ENCODE measurements around the gene TRPM5. TPM values are rescaled to one million over a fixed set of nuclear protein-coding genes. Genes with fewer than 3 reads are reported as not detected.

The TRPM5 gene
- total and polyA plus RNA-seq, 2 of the 8 experiments (the other 6 are each of a cell fraction or from before 2014, with no cell fraction given) = 0.02 TPM; not detected in 1

DNA sequence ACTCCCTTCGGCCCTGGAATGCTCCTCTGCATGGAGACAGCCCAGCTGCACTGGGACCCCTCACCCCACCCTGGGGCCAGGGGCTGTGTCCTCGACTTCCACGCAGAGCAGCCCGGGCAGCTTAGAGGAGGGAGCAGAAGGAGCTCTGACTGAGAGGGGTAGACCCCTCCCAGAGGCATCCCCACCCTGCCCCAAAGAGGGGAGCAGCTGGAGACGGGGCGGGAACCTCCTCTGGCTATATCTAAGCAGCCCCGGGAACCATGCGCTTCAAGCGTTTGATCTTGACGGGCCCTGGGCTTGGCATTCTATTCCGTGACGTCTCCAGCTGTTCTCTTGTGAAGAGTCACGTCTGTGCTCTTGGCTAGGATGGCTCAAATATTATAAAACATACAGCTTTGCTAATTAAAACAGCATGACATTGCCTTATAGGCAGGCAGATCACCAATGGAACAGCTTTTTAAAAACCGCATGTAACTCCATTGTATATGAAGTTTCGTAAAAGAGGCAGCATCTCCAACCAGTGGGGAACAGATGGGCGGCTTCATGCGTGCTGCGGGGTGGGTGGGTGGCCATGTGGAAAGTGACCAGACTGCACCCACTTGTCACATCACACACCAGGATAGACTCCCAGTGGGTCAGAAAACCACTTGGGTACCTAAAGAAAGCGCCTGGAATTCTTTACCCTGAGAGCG is 8.2 kb upstream of the TRPM5 start:
- Histone ChIP-seq H3K4me2 (ENCODE audit: insufficient read depth in 1 of 2, low read depth in 2 of 2, low read length in 2 of 2) (no peak overlapping the region), H2BK12ac (ENCODE audit: low read depth, low read length) (no peak overlapping the region), H3K4me1 (replicated peaks in 1 of 4; ENCODE audit: control insufficient read depth in 3 of 4, insufficient read depth in 4 of 4, low read length in 3 of 4) (no peaks in the 10 kb centered on the region), H3K79me1 (ENCODE audit: low read depth, low read length) (no peaks in the 10 kb centered on the region), H4K91ac (replicated peaks; ENCODE audit: insufficient read length, low read length) (no peak overlapping the region), H3K4me3 (ENCODE audit: extremely low read depth in 1 of 4, insufficient read depth in 2 of 4, low read depth in 3 of 4, low read length in 4 of 4) (no peak overlapping the region), H2BK20ac (ENCODE audit: low read length) (no peak overlapping the region), H3K9ac (replicated peaks in 1 of 4; ENCODE audit: extremely low read depth in 1 of 4, low read depth in 3 of 4, low read length in 3 of 4) (no peak overlapping the region), H2AK5ac (ENCODE audit: low read depth, low read length) (no peak overlapping the region), H3K36me3 (ENCODE audit: control insufficient read depth in 2 of 4, insufficient read depth in 4 of 4, low read length in 3 of 4) (no peaks in the 10 kb centered on the region), H2BK120ac (replicated peaks; ENCODE audit: low read depth, low read length) (no peak overlapping the region), H4K20me1 (replicated peaks in 1 of 2; ENCODE audit: control insufficient read depth in 1 of 2, insufficient read depth in 2 of 2, low read length in 2 of 2) (peaks cover 0 to 5% of the 10 kb centered on the region in 2 experiments), H3K4ac (replicated peaks; ENCODE audit: insufficient read length, low read depth, low read length) (no peak overlapping the region), H3K14ac (ENCODE audit: insufficient read length) (no peak overlapping the region), H2BK5ac (ENCODE audit: low read depth, low read length) (no peak overlapping the region), H3K79me2 (ENCODE audit: control insufficient read depth in 1 of 2, insufficient read depth in 2 of 2, low read length in 2 of 2) (no peaks in the 10 kb centered on the region), H3K18ac (ENCODE audit: extremely low read depth, low read length) (no peak overlapping the region), H3K9me3 (ENCODE audit: insufficient read depth in 2 of 2, low read depth in 1 of 2, low read length in 1 of 2) (no peaks in the 10 kb centered on the region), H3K27ac (ENCODE audit: low read depth, low read length) (no peak overlapping the region), H3K27me3 (replicated peaks in 1 of 4; ENCODE audit: control insufficient read depth in 3 of 4, extremely low read depth in 1 of 4, insufficient read depth in 3 of 4, low read length in 3 of 4) (peaks cover 8 to 54% (median 28%) of the 10 kb centered on the region in 4 experiments), H3K23me2 (ENCODE audit: low read depth, low read length) (no peaks in the 10 kb centered on the region), H2AFZ (ENCODE audit: low read length) (no peak overlapping the region), H4K8ac (ENCODE audit: extremely low read depth, insufficient read depth, low read length) (no peak overlapping the region), H3K23ac (ENCODE audit: insufficient read length) (no peak overlapping the region), H2BK15ac (ENCODE audit: low read length) (no peak overlapping the region), H3K56ac (replicated peaks; ENCODE audit: insufficient read length, low read depth, low read length) (no peak overlapping the region), H4K5ac (ENCODE audit: insufficient read length, low read depth, low read length) (no peak overlapping the region)
- ChIA-PET CTCF (ENCODE audit: partially characterized antibody) (interaction anchor here (0.7 to 2.1 kb wide), 7 partner anchors 23 to 475 kb away, joined by 3 to 16 read pairs (median 3); no protein-coding TSS in a partner anchor), POLR2A (ENCODE audit: partially characterized antibody) (no interaction called here)
- no peak for DNase-seq (ENCODE audit: low read depth in 1 of 2, low spot score in 2 of 2)
- WGBS, 2 experiments (ENCODE audit: extremely low coverage in 1 of 2, insufficient coverage in 1 of 2, insufficient read length in 1 of 2, insufficient replicate concordance in 2 of 2, low coverage in 1 of 2, low lambda C conversion rate in 2 of 2, missing lambda C conversion rate in 1 of 2) = 79% methylated on average over 19 of the region's 20 CpGs; no CpG with 5 or more reads in 1 of the 2 experiments
- FAIRE-seq = no peak
- TF ChIP-seq HDAC2 (IDR thresholded peaks at IDR 0.05; ENCODE audit: borderline replicate concordance in 1 of 2, low read depth in 2 of 2, low read length in 2 of 2) = no peak
- TF ChIP-seq, protein P1, sequence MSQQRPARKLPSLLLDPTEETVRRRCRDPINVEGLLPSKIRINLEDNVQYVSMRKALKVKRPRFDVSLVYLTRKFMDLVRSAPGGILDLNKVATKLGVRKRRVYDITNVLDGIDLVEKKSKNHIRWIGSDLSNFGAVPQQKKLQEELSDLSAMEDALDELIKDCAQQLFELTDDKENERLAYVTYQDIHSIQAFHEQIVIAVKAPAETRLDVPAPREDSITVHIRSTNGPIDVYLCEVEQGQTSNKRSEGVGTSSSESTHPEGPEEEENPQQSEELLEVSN (IDR thresholded peaks at IDR 0.05) = no peak; the same call in 1 of the 2 replicates
- no peak for TF ChIP-seq PHF8 (conservative IDR thresholded peaks at IDR 0.05; ENCODE audit: low read depth, low read length)
- no peak for TF ChIP-seq TEAD4 (IDR thresholded peaks at IDR 0.05; ENCODE audit: low read depth, low read length)
- TF ChIP-seq SIRT6 (IDR thresholded peaks at IDR 0.05; ENCODE audit: low read length) = no peak
- TF ChIP-seq EP300 (IDR thresholded peaks at IDR 0.05; ENCODE audit: borderline replicate concordance in 1 of 2, low read depth in 2 of 2, low read length in 2 of 2) = no peak
- no peak for TF ChIP-seq NANOG (IDR thresholded peaks at IDR 0.05; ENCODE audit: insufficient read depth, low read depth, low read length, poor library complexity, severe bottlenecking)
- no peak for TF ChIP-seq FOSL1 (IDR thresholded peaks at IDR 0.05; ENCODE audit: insufficient read depth, low read depth, low read length)
- no peak for TF ChIP-seq BCL11A (IDR thresholded peaks at IDR 0.05; ENCODE audit: low read depth in 2 of 2, low read length in 2 of 2)
- no peak for TF ChIP-seq CBX5 (IDR thresholded peaks at IDR 0.05; ENCODE audit: low read depth, low read length)
- no peak for TF ChIP-seq CHD2 (IDR thresholded peaks at IDR 0.05; ENCODE audit: low read length)

Measured in H1 (cell line).